GM19193 (cell line): Measurements from ENCODE around the gene NEMF.

Experiments used
- POLR2A ChIP-seq: IDR thresholded peaks from 4 replicates; pipeline ENCODE4 v1.6.1; 2011; ENCODE audit not compliant: insufficient read depth, insufficient read length; ENCODE audit errors: extremely low read depth

Gene NEMF

DNA sequence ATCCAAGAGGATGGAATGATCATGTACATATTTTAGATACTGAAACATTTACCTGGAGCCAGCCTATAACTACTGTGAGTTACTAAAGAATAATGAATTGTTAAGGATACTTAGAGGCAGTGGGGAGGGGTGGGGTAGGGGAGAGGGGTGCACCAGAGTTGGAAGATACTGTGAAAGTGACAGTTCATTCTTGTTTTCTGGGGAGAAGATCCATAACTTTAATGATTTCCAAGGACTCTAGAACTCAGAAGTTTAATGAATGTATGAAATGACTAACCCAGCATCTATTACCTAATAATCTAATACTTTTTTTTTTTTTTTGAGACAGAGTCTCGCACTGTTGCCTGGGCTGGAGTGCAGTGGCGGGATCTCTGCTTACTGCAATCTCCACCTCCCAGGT lies 74.2 kb downstream of the NEMF start:
- no peak for TF ChIP-seq POLR2A

DNA sequence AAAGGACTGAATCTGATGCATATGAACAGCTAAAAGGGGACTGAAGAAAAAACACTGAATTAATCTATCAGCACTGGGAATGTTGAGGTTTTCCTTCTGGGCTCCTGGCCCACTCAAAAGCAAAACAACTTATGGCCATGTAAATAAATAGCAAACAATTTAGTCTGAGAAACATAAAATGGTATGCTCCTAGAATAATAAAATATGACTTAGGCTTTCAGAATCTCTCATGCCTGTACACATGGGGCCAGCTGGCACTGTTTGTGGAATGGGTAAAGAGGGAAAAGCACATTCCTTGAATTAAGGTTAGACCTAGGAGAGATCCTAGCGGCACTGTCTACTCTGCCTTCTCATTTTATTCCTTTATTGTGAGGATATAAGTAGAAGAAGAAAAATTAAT lies 78.5 kb downstream of the NEMF start:
- TF ChIP-seq POLR2A = no peak

DNA sequence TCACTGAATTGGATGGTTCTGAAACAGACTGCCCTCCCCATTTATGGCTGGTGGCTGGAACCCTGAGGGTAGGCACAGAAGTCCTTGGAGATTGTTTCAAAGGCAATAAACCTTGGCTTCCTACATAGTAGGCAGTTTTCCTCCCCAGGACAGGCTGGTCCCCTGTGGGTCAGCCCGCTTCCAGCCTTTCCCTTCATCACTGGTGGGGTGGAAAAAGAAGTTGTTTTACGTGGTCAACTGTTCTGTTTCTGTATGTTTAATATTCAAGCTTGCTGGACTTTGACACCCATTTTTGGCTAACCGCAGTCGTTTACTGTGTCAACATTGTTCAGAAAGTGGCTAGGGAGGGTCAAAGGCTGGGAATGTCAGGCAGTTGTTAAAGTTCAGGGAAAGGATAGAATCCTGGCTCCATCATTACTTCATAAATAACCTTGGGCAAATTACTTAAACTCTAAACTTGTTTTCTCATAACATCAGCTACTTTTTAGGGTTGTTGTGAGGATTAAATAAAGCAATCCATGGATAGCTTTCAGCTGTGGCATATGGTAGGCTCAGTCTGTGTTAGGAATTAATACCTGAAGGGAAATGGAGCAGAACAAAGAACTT lies 82.3 kb downstream of the NEMF start:
- no peak for TF ChIP-seq POLR2A

DNA sequence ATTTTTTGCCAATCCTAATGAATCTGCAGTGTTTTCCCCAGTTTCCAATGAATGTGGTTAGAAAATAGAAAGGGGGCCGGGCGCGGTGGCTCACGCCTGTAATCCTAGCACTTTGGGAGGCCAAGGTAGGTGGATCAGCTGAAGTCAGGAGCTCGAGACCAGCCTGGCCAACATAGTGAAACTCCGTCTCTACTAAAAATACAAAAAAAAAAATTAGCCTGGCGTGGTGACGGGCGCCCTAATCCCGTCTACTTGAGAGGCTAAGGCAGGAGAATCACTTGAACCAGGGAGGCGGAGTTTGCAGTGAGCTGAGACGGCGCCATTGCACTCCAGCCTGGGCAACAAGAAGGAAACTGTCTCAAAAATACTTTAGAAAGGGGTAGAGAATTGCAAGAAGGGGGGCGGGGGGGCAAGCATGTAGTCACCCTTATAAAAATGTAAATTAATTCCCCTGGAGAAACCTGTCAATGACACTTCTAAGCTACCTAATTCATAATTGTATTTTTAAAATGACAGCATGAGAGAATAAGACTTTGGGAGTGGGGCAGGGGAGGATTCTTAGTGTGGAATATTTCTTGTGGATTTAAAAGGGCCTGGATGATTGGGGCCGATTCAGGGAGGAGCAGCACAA lies 82.9 kb downstream of the NEMF start:
- TF ChIP-seq POLR2A = no peak

DNA sequence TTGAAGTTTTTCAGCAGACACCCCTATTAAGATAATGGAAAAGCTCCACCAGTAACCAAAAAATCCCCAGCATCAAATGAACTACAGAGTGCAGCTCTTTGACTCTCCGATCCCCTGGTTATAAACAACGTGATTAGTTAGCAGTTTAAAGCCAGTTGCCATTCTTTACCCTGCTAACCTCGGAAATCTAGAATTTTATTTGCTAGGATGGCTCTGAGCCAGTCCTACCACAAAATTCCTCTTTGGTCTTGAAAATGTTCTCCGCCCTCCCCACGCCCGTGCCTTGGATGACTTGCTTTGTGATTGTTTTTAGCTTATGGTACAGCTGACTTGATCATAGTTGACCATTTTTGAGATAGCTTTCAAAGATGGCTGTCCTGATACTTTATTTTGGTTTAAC lies 83.4 kb downstream of the NEMF start:
- no peak for TF ChIP-seq POLR2A

DNA sequence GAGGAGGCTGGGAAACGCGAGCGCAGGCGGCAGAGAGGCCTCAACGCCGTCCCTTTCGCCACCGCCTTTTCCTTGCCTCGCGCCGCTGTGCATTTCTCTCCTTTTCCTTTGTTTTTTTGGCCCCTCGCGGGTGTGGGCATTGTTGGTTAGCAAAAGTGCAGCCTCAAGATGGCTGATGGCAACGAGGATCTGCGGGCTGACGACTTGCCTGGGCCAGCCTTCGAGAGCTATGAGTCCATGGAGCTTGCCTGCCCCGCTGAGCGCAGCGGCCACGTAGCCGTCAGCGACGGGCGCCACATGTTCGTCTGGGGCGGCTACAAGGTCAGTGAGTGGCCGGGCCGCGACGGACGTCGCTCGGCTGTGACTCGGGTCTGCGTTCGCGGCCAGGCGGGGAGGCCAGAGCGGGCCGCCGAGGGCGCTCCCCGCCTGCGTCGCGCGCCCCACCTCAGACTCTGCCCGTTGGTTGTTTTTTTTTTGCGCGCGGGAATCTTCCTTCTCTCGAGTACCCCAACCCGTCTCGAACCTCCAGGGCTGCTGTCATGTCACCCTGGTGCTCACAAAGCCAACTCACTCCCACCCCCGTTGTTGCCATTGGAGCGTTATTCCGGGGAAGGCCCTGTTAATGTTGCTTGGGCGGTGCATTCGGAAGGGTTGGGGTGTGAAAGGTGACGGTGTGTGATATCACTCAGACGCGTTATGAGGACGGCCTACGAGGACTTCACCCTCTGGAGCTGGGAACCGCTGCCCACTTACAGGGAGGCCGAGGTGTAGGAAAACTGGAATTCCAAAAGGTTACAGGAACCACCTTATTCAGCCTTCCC lies 84.1 kb downstream of the NEMF start:
- TF ChIP-seq POLR2A = no peak

DNA sequence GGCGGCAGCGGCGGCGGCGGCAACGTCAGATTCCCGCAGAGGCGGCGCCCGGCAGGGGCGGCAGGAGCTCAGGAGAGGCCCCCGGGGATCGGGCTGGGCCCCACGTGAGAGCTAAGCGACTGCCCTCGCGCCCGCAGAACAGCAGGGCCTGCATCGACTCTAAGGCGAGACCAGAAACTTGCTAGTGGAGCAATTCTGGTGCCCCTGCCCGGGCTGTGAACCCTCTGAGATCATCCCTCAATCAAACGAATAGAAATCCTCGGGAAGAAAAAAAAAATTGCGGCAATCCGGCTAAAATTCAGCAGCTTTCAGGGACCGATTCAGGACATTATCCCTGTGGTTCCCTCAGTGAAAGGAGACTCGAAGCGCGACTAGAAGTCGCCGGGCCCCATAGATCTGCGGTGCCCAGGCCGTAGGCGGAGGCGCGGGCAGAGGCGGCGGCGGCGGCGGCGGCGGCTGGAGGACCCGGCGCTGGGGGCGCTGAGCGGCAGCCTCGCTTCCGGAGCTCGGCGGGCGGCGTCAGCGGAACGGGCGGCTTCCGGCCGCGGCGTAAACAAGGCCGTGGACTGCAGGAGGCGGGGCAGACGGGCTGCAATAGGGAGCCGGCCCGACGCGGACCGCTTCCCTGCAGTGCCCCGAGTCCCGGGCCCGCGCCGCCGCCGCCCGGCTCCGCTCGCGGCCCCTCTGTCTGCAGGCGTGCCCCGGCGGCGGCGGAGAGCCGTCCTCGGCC lies 84.9 kb downstream of the NEMF start, which contains the start of gene KLHDC2:
Gene KLHDC2, plus strand, starts transcription at position 583 of the 730 bp plus-strand sequence. CDS start 316 bp downstream, outside the sequence.
- TF ChIP-seq POLR2A = peak; percentile 72

DNA sequence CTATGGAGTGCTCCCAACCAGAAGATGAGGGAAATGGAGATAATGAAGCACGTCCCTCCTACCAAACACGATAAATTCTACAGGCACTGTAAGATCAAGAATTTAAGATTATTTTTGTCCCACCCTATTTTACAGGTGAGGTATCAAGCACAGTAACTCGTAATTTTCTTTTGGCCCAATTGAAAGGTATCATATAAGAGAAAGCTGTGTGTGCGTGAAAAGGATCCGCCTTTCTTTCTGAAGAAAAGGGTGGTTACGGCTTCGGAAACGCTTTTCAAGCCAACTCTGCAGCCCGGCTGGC lies 85.4 kb downstream of the NEMF start:
- no peak for TF ChIP-seq POLR2A

DNA sequence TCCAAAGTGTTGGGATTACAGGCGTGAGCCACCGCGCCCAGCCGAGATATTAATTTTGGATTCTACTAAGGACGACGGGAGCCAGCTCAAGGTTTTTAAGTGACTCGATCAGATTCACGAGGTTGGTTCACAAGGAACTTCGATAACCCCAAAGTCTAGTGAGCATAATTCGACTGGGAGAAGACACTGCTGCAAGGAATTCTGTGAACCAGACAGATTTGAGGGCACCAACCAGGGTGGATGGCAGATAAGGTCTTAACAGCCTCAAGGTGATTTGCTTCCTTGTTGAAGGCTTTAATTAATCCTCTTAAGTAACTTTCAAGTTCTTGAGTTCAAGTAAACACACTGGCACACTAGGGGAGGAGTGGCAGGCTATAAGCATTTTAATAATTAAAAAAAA lies 85.7 kb downstream of the NEMF start:
- TF ChIP-seq POLR2A = no peak

DNA sequence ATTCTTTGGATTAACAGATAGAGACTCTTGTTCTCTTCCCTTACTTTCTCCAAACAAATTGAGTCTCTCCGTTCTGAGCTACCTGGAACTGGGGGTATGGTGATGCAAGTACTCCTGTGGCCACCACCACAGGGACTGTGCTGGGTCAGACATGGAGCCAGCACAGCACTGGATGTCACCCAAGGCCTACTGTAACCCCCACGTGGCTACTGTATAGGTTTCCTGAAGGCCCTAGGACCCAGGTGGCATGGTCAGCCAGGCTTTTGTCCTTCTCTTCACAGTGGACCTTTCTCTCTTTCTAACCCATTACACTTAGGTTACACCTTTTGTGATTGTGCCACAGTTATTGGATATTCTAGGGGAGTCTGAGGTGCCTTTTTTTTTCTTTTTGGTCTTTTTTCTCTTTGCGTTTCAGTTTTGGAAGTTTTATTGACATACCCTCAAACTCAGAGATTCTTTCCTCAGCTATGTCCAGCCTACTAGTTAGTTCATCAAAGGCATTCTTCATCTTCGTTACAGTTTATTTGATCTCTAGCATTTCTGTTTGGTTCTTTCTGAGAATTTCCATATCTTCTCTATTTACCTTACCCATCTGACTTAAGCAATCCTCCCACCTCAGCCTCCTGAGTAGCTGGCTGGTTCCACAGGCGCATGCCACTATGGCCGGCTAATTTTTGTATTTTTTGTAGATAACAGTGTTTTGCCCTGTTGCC lies 90.6 kb downstream of the NEMF start:
- no peak for TF ChIP-seq POLR2A

DNA sequence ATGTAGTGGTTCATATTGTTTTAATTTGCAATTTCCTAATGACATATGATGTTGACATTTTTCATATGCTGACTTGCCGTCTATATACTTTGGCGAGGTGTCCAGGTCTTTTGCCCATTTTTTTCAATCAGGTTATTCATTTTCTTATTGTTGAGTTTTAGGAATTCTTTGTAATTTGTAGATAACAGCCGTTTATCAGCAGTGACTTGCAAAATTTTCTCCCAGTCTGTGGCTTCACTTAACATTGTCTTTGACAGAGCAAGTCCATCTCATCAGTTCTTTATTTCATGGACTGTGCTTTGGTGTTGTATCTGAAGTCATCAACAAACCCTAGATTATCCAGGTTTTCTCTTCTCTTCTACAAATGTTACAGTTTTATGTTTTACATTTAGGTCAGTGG lies 97.2 kb downstream of the NEMF start:
- no peak for TF ChIP-seq POLR2A

DNA sequence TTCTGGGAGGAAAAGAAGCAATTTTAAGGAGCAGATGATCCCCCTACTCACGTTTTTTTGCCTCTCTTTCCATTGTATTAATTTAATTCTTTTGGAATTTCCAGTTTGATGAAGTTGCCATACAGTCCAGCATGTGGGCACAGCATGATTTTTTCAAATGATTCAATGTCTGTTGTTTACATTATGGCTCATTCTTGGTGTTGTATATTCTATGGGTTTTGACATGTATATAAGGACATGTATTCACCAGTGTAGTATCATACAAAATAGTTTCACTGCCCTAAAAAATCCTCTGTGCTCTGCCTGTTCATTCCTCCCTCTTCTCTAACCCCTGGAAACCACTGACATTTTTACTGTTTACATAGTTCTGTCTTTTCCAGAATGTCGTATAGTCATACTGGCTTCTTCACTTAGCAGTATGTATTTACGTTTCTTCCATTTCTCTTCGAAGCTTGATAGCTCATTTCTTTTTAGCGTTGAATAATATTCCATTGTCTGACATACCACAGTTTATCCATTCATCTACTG lies 98.0 kb downstream of the NEMF start:
- TF ChIP-seq POLR2A = no peak

DNA sequence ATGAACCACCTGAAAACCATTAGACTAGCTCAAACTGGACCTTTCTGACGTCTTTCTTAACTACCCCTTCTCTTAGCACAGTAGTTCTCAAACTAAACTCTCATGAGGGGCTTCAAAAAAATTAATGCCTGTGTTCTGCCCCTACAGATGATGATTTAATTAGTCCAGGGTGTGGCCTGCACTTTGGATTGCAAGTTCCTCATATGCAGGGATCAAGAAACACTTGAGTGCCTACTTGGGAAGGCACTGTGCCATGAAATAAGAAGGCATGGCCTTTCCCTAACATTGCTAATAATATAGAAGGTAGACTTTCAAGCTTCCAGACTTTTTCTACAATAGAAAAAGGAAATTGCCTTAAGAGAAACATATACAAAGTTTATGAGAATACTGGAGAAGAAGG lies 107.4 kb downstream of the NEMF start:
- no peak for TF ChIP-seq POLR2A

DNA sequence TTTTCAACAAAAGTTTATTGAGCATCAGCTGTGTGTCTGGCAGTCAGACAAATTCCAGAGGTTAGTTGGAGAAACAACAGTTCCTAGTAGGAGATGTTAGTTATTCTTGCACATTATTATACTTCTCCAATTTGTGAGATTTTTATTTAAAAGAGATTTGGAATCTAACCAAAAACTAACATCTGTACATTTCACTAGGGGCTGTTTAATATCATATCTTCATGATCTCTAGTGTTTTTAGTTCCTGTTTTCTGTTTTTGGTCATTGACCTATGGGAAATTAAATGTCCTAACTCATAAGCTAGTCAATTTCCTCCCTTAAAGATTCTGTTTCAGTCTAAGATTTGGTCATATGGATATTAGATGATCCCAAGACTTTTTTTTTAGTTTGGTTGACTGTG lies 118.8 kb downstream of the NEMF start:
- TF ChIP-seq POLR2A = no peak
